Naive thymus-derived CD4-positive, alpha-beta T cell (primary cell): Measurements from ENCODE around the gene KCNIP1. TPM values are rescaled to one million over a fixed set of nuclear protein-coding genes. Genes with fewer than 3 reads are reported as not detected.

Source experiments
- ATAC-seq: fragments of 150-1000 bp; cut with Tn5 transposase; 2 replicates; pipeline ENCODE4 v1.10.0; 2021; ENCODE audit warnings: mild to moderate bottlenecking, moderate library complexity
- CTCF ChIA-PET: fragments of 350-600 bp; sonication (Branson Sonifier 250); formaldehyde crosslinking; loops from one replicate; lab custom pipeline; 2021; ENCODE audit warnings: antibody characterized with exemption; lab: Charles Lee
- POLR2A ChIA-PET: fragments of 350-600 bp; sonication (Branson Sonifier 250); formaldehyde crosslinking; loops from one replicate; lab custom pipeline; 2021; ENCODE audit warnings: antibody characterized with exemption, inconsistent platforms; lab: Charles Lee
- DNase-seq, 9 donors: peaks; one replicate each; pipeline versions ENCODE4 v3.0.0 to v3.0.0-alpha.2; 2020 to 2022; ENCODE audit warnings: mixed read lengths in 1 of 9
- H3K27ac ChIP-seq: one replicate; pipeline ENCODE4 v1.7.0; 2013; ENCODE audit warnings: mild to moderate bottlenecking, low read depth, low read length, moderate library complexity
- H3K27me3 ChIP-seq, 2 donors: one replicate each; pipeline ENCODE4 v1.7.0; 2013; ENCODE audit warnings: low read length in 2 of 2, mild to moderate bottlenecking in 2 of 2, moderate library complexity in 2 of 2; ENCODE audit not compliant: control insufficient read depth in 2 of 2, insufficient read depth in 2 of 2
- H3K36me3 ChIP-seq, 3 experiments: 1 replicate in 2 of 3; 2 replicates in 1 of 3; pipeline ENCODE4 v1.7.0; 2013; ENCODE audit warnings: low read length in 3 of 3, mild to moderate bottlenecking in 3 of 3, moderate library complexity in 1 of 3; ENCODE audit not compliant: insufficient read depth in 3 of 3, control insufficient read depth in 2 of 3
- H3K4me1 ChIP-seq, 2 donors: one replicate each; pipeline ENCODE4 v1.7.0; 2013; ENCODE audit warnings: low read length in 2 of 2, mild to moderate bottlenecking in 2 of 2, moderate library complexity in 1 of 2; ENCODE audit not compliant: control insufficient read depth in 2 of 2, insufficient read depth in 2 of 2
- H3K4me3 ChIP-seq: 2 replicates; pipeline ENCODE4 v1.7.0; 2013; ENCODE audit warnings: mild to moderate bottlenecking, low read length
- H3K9me3 ChIP-seq, 3 experiments: 1 replicate in 2 of 3; 2 replicates in 1 of 3; pipeline ENCODE4 v1.7.0; 2013; ENCODE audit warnings: low read length in 3 of 3; ENCODE audit not compliant: control insufficient read depth in 2 of 3
- H3K27ac Mint-ChIP-seq, 9 donors: one replicate each; pipeline ENCODE4 v1.8.0; 2020 to 2022; ENCODE audit warnings: mixed read lengths in 9 of 9, mild to moderate bottlenecking in 8 of 9, moderate library complexity in 5 of 9, inconsistent platforms in 2 of 9
- H3K27me3 Mint-ChIP-seq, 5 donors: one replicate each; pipeline ENCODE4 v1.8.0; 2021 to 2022; ENCODE audit warnings: mixed read lengths in 5 of 5, mild to moderate bottlenecking in 1 of 5
- H3K36me3 Mint-ChIP-seq, 5 donors: one replicate each; pipeline ENCODE4 v1.8.0; 2020 to 2022; ENCODE audit warnings: mixed read lengths in 5 of 5, mild to moderate bottlenecking in 3 of 5, inconsistent platforms in 1 of 5
- H3K4me1 Mint-ChIP-seq, 7 donors: one replicate each; pipeline ENCODE4 v1.8.0; 2020 to 2022; ENCODE audit warnings: mixed read lengths in 7 of 7, mild to moderate bottlenecking in 3 of 7, inconsistent platforms in 1 of 7
- H3K4me3 Mint-ChIP-seq, 10 donors: one replicate each; pipeline ENCODE4 v1.8.0; 2020 to 2022; ENCODE audit warnings: mild to moderate bottlenecking in 10 of 10, mixed read lengths in 10 of 10, moderate library complexity in 6 of 10, inconsistent platforms in 2 of 10
- H3K9me3 Mint-ChIP-seq, 11 donors: one replicate each; pipeline ENCODE4 v1.8.0; 2020 to 2022; ENCODE audit warnings: mixed read lengths in 11 of 11, mild to moderate bottlenecking in 4 of 11, inconsistent platforms in 1 of 11, moderate library complexity in 1 of 11
- intact Hi-C, 2 donors: fragments of 100-400 bp; cut with micrococcal nuclease; formaldehyde crosslinking; loops; one replicate each; pipeline ENCODE4 v1.15.1; 2023
- polyA plus RNA-seq, 2 donors: library from polyadenylated mRNA; unstranded; fragments of 300-500 nt; fragmentation: Illumina TruSeq; gene quantifications; one replicate each; pipeline ENCODE4 v1.2.3, GENCODE V29; 2021
- total RNA-seq, 6 experiments: library from RNA in 5 of 6; stranded (reverse) in 5 of 6; gene quantifications; 1 replicate in 5 of 6; 2 replicates in 1 of 6; pipeline ENCODE4 v1.2.3 and lab custom pipeline; 2021 to 2026

KCNIP1 gene
- total and polyA plus RNA-seq, 7 experiments from 2014 or later: not detected

- Histone ChIP-seq H3K9me3 (no peaks in the 10 kb centered on the region), H3K4me3 (no peak overlapping the region), H3K27me3 (no peaks in the 10 kb centered on the region), H3K4me1 (no peaks in the 10 kb centered on the region), H3K36me3 (no peaks in the 10 kb centered on the region), H3K27ac (no peak overlapping the region)
- peaks cover 12 to 19% (median 15%) of the 10 kb centered on the region in 5 donors for H3K27me3 Mint-ChIP-seq
- H3K9me3 Mint-ChIP-seq: no peaks in the 10 kb centered on the region
- no peaks in the 10 kb centered on the region for H3K4me1 Mint-ChIP-seq
- H3K36me3 Mint-ChIP-seq: no peaks in the 10 kb centered on the region
- ATAC-seq (no peak), DNase-seq (no peak)
- CTCF ChIA-PET: no interaction called here
- intact Hi-C loops: no loop called here
- no peak overlapping the region for H3K27ac Mint-ChIP-seq
- H3K4me3 Mint-ChIP-seq: no peak overlapping the region
- POLR2A ChIA-PET: no interaction called here
Observed at GRCh38 chr5:170527991-170528390, 24.2 kb downstream of the KCNIP1 start.

- ATAC-seq (no peak), DNase-seq (no peak)
- no peaks in the 10 kb centered on the region for H3K4me1 ChIP-seq
- H3K4me1 Mint-ChIP-seq: peaks cover 0 to under 1% (median 0%) of the 10 kb centered on the region in 7 donors
- H3K36me3 ChIP-seq: no peaks in the 10 kb centered on the region
- H3K4me3 ChIP-seq: no peak overlapping the region
- no peaks in the 10 kb centered on the region for H3K36me3 Mint-ChIP-seq
- H3K9me3 ChIP-seq: no peaks in the 10 kb centered on the region
- H3K27ac Mint-ChIP-seq: no peak overlapping the region
- no peak overlapping the region for H3K4me3 Mint-ChIP-seq
- peaks cover 9 to 17% (median 14%) of the 10 kb centered on the region in 5 donors for H3K27me3 Mint-ChIP-seq
- intact Hi-C loops: no loop called here
- no peak overlapping the region for H3K27ac ChIP-seq
- no peaks in the 10 kb centered on the region for H3K9me3 Mint-ChIP-seq
- no peaks in the 10 kb centered on the region for H3K27me3 ChIP-seq
- CTCF ChIA-PET: no interaction called here
- POLR2A ChIA-PET: no interaction called here
Observed at GRCh38 chr5:170528976-170529375, 25.2 kb downstream of the KCNIP1 start.

GRCh38 chr5:170532935-170533334, 29.1 kb downstream of the KCNIP1 start:
- no peak overlapping the region for H3K27ac Mint-ChIP-seq
- no peaks in the 10 kb centered on the region for H3K9me3 ChIP-seq
- ChIA-PET POLR2A (no interaction called here), CTCF (no interaction called here)
- no peak for DNase-seq
- H3K27me3 Mint-ChIP-seq: peaks cover 5 to 35% (median 20%) of the 10 kb centered on the region in 5 donors
- no peaks in the 10 kb centered on the region for H3K4me1 ChIP-seq
- peaks cover 0 to 2% (median 0%) of the 10 kb centered on the region in 11 donors for H3K9me3 Mint-ChIP-seq
- no peaks in the 10 kb centered on the region for H3K36me3 ChIP-seq
- no peak overlapping the region for H3K4me3 Mint-ChIP-seq
- H3K27me3 ChIP-seq: no peaks in the 10 kb centered on the region
- H3K36me3 Mint-ChIP-seq: no peaks in the 10 kb centered on the region
- intact Hi-C loops: no loop called here
- H3K27ac ChIP-seq: no peak overlapping the region
- ATAC-seq: no peak
- no peak overlapping the region for H3K4me3 ChIP-seq
- peaks cover 0 to 6% (median 0%) of the 10 kb centered on the region in 7 donors for H3K4me1 Mint-ChIP-seq

- no peak overlapping the region for H3K27ac ChIP-seq
- no peak overlapping the region for H3K4me3 ChIP-seq
- H3K27me3 ChIP-seq: no peaks in the 10 kb centered on the region
- H3K4me1 ChIP-seq: no peaks in the 10 kb centered on the region
- CTCF ChIA-PET: no interaction called here
- no peak for DNase-seq
- intact Hi-C loops: no loop called here
- ATAC-seq: no peak
- no peaks in the 10 kb centered on the region for H3K36me3 ChIP-seq
- Mint-ChIP-seq H3K9me3 (peaks cover 0 to 2% (median 0%) of the 10 kb centered on the region in 11 donors), H3K4me1 (peaks cover 0 to 6% (median 0%) of the 10 kb centered on the region in 7 donors), H3K36me3 (no peaks in the 10 kb centered on the region), H3K4me3 (no peak overlapping the region), H3K27me3 (peaks cover 5 to 36% (median 21%) of the 10 kb centered on the region in 5 donors), H3K27ac (no peak overlapping the region)
- POLR2A ChIA-PET: no interaction called here
- H3K9me3 ChIP-seq: no peaks in the 10 kb centered on the region
Observed at GRCh38 chr5:170533383-170533782, 29.6 kb downstream of the KCNIP1 start.

GRCh38 chr5:170534177-170534576, 30.4 kb downstream of the KCNIP1 start:
- Mint-ChIP-seq H3K36me3 (no peaks in the 10 kb centered on the region), H3K9me3 (peaks cover 0 to 2% (median 0%) of the 10 kb centered on the region in 11 donors), H3K27me3 (peaks cover 5 to 42% (median 22%) of the 10 kb centered on the region in 5 donors), H3K4me3 (no peak overlapping the region), H3K27ac (no peak overlapping the region), H3K4me1 (peaks cover 0 to 6% (median 0%) of the 10 kb centered on the region in 7 donors)
- no peaks in the 10 kb centered on the region for H3K27me3 ChIP-seq
- no peaks in the 10 kb centered on the region for H3K36me3 ChIP-seq
- ChIA-PET POLR2A (no interaction called here), CTCF (no interaction called here)
- intact Hi-C loops: no loop called here
- DNase-seq: no peak
- no peak overlapping the region for H3K27ac ChIP-seq
- no peak for ATAC-seq
- no peak overlapping the region for H3K4me3 ChIP-seq
- no peaks in the 10 kb centered on the region for H3K4me1 ChIP-seq
- H3K9me3 ChIP-seq: no peaks in the 10 kb centered on the region

GRCh38 chr5:170534941-170535340, 31.1 kb downstream of the KCNIP1 start:
- Histone ChIP-seq H3K36me3 (no peaks in the 10 kb centered on the region), H3K4me3 (no peak overlapping the region), H3K27me3 (no peaks in the 10 kb centered on the region), H3K9me3 (no peaks in the 10 kb centered on the region), H3K27ac (no peak overlapping the region), H3K4me1 (no peaks in the 10 kb centered on the region)
- H3K4me1 Mint-ChIP-seq: peaks cover 0 to 9% (median 0%) of the 10 kb centered on the region in 7 donors
- CTCF ChIA-PET: no interaction called here
- ATAC-seq (no peak), DNase-seq (no peak)
- peaks cover 5 to 47% (median 22%) of the 10 kb centered on the region in 5 donors for H3K27me3 Mint-ChIP-seq
- POLR2A ChIA-PET: no interaction called here
- no peak overlapping the region for H3K4me3 Mint-ChIP-seq
- intact Hi-C loops: no loop called here
- no peaks in the 10 kb centered on the region for H3K36me3 Mint-ChIP-seq
- peaks cover 0 to 2% (median 0%) of the 10 kb centered on the region in 11 donors for H3K9me3 Mint-ChIP-seq
- H3K27ac Mint-ChIP-seq: no peak overlapping the region

- H3K36me3 ChIP-seq: no peaks in the 10 kb centered on the region
- no peaks in the 10 kb centered on the region for H3K27me3 ChIP-seq
- CTCF ChIA-PET: no interaction called here
- no peak for ATAC-seq
- H3K27ac ChIP-seq: no peak overlapping the region
- POLR2A ChIA-PET: no interaction called here
- peaks cover 0 to 2% (median 0%) of the 10 kb centered on the region in 11 donors for H3K9me3 Mint-ChIP-seq
- peaks cover 0 to 9% (median 0%) of the 10 kb centered on the region in 7 donors for H3K4me1 Mint-ChIP-seq
- no peaks in the 10 kb centered on the region for H3K4me1 ChIP-seq
- intact Hi-C loops: no loop called here
- no peaks in the 10 kb centered on the region for H3K9me3 ChIP-seq
- H3K27ac Mint-ChIP-seq: no peak overlapping the region
- no peak for DNase-seq
- H3K27me3 Mint-ChIP-seq: peaks cover 0 to 43% (median 22%) of the 10 kb centered on the region in 5 donors
- no peak overlapping the region for H3K4me3 ChIP-seq
- H3K4me3 Mint-ChIP-seq: no peak overlapping the region
- H3K36me3 Mint-ChIP-seq: no peaks in the 10 kb centered on the region
Observed at GRCh38 chr5:170536525-170536924, 32.7 kb downstream of the KCNIP1 start.
